Measurements from ENCODE around the gene EHD3. TPM values are rescaled to one million over a fixed set of nuclear protein-coding genes. Genes with fewer than 3 reads are reported as not detected.

EHD3 gene
- total RNA-seq, 1 donor from 2014 or later = 7.0 TPM

DNA sequence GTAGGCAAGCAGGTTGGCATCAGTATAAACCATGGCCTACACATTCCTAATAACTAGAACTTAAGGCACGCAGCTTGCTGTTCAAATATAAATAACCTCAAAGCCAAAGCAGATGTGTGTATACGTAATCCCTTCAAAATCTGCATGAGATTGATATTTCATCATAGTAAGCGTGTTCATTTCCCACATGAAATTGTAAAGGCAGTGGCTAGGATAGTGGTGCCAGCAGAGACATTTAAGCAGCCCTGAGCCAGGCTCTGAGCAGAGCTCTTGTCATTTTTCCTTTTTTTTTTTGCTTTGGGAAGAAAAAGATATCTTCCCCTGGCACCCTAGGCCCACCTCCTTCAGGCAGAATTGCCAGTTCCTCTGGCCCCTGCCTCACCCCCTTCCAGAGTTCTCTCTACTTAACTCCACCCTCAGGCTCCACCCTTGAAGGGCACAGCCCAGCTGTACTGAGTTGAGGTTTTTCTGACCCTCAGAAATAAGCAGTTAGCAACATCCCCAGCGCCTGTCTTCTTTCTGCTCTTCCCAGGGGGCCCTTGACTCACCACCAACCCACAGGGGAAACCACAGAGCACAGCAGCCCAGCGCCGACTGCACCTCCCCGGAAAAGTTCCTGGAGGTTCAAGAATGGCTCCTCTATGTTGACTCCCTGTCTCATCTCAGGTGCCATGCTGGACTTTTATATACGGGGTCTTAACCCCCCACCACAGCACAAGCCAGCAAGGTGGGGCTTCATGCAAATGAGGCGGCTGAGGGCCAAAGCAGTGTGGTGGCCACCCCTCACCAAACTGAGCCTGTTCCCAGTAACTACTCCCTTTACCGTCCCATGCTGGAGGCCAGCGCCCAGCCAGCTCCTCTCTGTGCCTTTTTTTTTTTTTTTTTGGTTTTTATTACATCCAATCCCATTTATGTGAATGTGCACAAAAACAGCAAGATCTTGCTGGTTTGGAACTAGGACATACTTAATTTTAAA lies 84.7 kb downstream of the EHD3 start:
- DNase-seq (ENCODE audit: low spot score) (no peak), ATAC-seq (peak; percentile 60)
- intact Hi-C loops (cut with DNase I) = no loop called here

Other genes with a start within 250 kb of the EHD3 start
- 1.2 TPM for gene GALNT14, start 95.7 kb upstream of the EHD3 start, total RNA-seq
- 0.36 TPM for gene CAPN14, start 16.6 kb upstream of the EHD3 start, total RNA-seq
- 0.22 TPM for gene XDH, start 180.6 kb downstream of the EHD3 start, total RNA-seq